ENCODE measurements around the gene CAVIN2.

The CAVIN2 gene

GRCh38 chr2:191840921-191841320 is 6.0 kb downstream of the CAVIN2 start:
- no peak for TF ChIP-seq CTCF (IDR thresholded peaks at IDR 0.05; ENCODE audit: insufficient read depth, low read depth, low read length, missing control alignments)
- no peak overlapping the region for H3K4me3 ChIP-seq (ENCODE audit: low read depth, low read length)
- DNase-seq (ENCODE audit: low read depth), result no peak

- DNase-seq (ENCODE audit: low read depth), result no peak
- no peak for TF ChIP-seq CTCF (IDR thresholded peaks at IDR 0.05; ENCODE audit: insufficient read depth, low read depth, low read length, missing control alignments)
- no peak overlapping the region for H3K4me3 ChIP-seq (ENCODE audit: low read depth, low read length)
Observed at GRCh38 chr2:191839918-191840804, 6.7 kb downstream of the CAVIN2 start.

GRCh38 chr2:191838526-191838925 is 8.4 kb downstream of the CAVIN2 start:
- no peak overlapping the region for H3K4me3 ChIP-seq (ENCODE audit: low read depth, low read length)
- DNase-seq (ENCODE audit: low read depth), result no peak
- no peak for TF ChIP-seq CTCF (IDR thresholded peaks at IDR 0.05; ENCODE audit: insufficient read depth, low read depth, low read length, missing control alignments)

- TF ChIP-seq CTCF (IDR thresholded peaks at IDR 0.05; ENCODE audit: insufficient read depth, low read depth, low read length, missing control alignments), result no peak
- peak; percentile 16 for DNase-seq (ENCODE audit: low read depth)
- no peak overlapping the region for H3K4me3 ChIP-seq (ENCODE audit: low read depth, low read length)
Observed at GRCh38 chr2:191836853-191837769, 9.8 kb downstream of the CAVIN2 start.

- no peak for DNase-seq (ENCODE audit: low read depth)
- no peak overlapping the region for H3K4me3 ChIP-seq (ENCODE audit: low read depth, low read length)
- TF ChIP-seq CTCF (IDR thresholded peaks at IDR 0.05; ENCODE audit: insufficient read depth, low read depth, low read length, missing control alignments), result no peak
Observed at GRCh38 chr2:191836471-191836852, 10.4 kb downstream of the CAVIN2 start.

GRCh38 chr2:191835539-191836350 is 11.1 kb downstream of the CAVIN2 start:
- no peak for TF ChIP-seq CTCF (IDR thresholded peaks at IDR 0.05; ENCODE audit: insufficient read depth, low read depth, low read length, missing control alignments)
- DNase-seq (ENCODE audit: low read depth), result no peak
- H3K4me3 ChIP-seq (ENCODE audit: low read depth, low read length), result no peak overlapping the region
